MCF 10A (cell line): ENCODE measurements around the gene ST6GALNAC2. TPM values are rescaled to one million over a fixed set of nuclear protein-coding genes. Genes with fewer than 3 reads are reported as not detected.
"Not testable (repeated sequence)": the region's sequence is repeated elsewhere in the genome, so short reads cannot be mapped to it uniquely, and the experiment has no call there.

Experiments used
- BruUV-seq: library from RNA; stranded (reverse); fragments of 400-500 nt; replicated peaks from 2 replicates; lab custom pipeline; 2021; lab: Mats Ljungman, UMichigan
- CTCF ChIA-PET: fragments of 300-600 bp; sonication (Branson Sonifier 250); formaldehyde crosslinking; extraction: SDS; loops from one replicate; lab custom pipeline; 2021; ENCODE audit warnings: antibody characterized with exemption, inconsistent platforms; lab: Yijun Ruan, JAX
- POLR2A ChIA-PET: fragments of 300-600, 350-650 bp; sonication (Branson Sonifier 250); formaldehyde crosslinking; extraction: SDS; loops from one replicate; lab custom pipeline; 2020; ENCODE audit warnings: antibody characterized with exemption, inconsistent platforms; lab: Yijun Ruan, JAX
- DNase-seq: peaks from one replicate; pipeline ENCODE4 v3.0.0-alpha.2; 2018; ENCODE audit not compliant: unreplicated experiment
- H3K27ac Mint-ChIP-seq: one replicate; pipeline ENCODE4 v1.8.0; 2022; ENCODE audit warnings: mild to moderate bottlenecking, low read depth, mixed read lengths; ENCODE audit not compliant: unreplicated experiment
- H3K27me3 Mint-ChIP-seq: one replicate; pipeline ENCODE4 v1.8.0; 2022; ENCODE audit warnings: mixed read lengths; ENCODE audit not compliant: insufficient read depth, unreplicated experiment
- H3K36me3 Mint-ChIP-seq: one replicate; pipeline ENCODE4 v1.8.0; 2022; ENCODE audit warnings: mild to moderate bottlenecking, moderate library complexity, mixed read lengths; ENCODE audit not compliant: insufficient read depth, unreplicated experiment
- H3K4me1 Mint-ChIP-seq: one replicate; pipeline ENCODE4 v1.8.0; 2022; ENCODE audit warnings: mixed read lengths; ENCODE audit not compliant: insufficient read depth, unreplicated experiment
- H3K4me3 Mint-ChIP-seq: one replicate; pipeline ENCODE4 v1.8.0; 2022; ENCODE audit warnings: mild to moderate bottlenecking, moderate library complexity, mixed read lengths; ENCODE audit not compliant: unreplicated experiment
- H3K9me3 Mint-ChIP-seq: one replicate; pipeline ENCODE4 v1.8.0; 2022; ENCODE audit warnings: mixed read lengths; ENCODE audit not compliant: unreplicated experiment
- intact Hi-C: fragments of 100-400 bp; cut with micrococcal nuclease; formaldehyde crosslinking; loops from 2 replicates; pipeline ENCODE4 v1.14.1; 2022
- total RNA-seq: library from RNA; stranded (reverse); gene quantifications from 2 replicates; pipeline ENCODE4 v1.2.3, GENCODE V29; 2022
- TF ChIP-seq, protein P1 (sequence below): fragments of 200-600 bp; IDR thresholded peaks from one replicate; pipeline ENCODE4 v1.8.0; 2022; ENCODE audit warnings: antibody characterized with exemption, mild to moderate bottlenecking; ENCODE audit not compliant: unreplicated experiment

The ST6GALNAC2 gene
- total RNA-seq, 1 experiment from 2014 or later: 7.7 TPM

DNA sequence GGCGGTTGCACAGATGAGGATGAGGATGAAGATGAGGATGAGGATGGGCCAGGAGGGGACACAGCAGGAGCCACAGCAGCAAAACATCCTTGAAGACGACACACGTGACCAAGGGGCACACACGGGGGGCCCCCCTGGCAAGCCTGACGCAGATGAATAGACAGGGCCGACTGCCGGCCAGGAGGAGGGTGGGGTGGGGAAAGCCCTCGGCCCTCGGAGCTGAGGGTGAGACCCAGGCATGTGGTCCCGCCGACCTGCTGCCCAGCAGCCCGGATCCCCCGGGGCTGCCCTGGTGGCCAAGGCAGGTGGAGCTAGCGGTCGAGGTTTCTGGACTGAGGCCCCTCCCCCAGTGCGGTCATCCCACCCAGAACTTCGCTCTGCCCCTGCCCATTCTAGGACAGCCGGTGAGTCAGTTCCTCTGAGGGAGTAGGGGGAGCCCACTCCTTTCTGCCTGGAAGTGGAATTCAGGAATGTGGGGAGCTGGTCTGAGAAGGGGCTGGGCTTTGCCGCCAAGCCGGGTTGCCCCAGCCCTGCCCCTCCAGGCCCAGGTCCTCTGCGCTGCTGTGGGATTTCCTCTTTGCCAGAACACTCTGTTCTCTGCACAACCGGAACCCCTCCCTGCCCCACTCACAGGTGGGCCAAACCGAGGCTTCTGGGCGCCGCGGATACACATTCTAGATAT, 58.1 kb downstream of the ST6GALNAC2 start:
- TF ChIP-seq, protein P1, sequence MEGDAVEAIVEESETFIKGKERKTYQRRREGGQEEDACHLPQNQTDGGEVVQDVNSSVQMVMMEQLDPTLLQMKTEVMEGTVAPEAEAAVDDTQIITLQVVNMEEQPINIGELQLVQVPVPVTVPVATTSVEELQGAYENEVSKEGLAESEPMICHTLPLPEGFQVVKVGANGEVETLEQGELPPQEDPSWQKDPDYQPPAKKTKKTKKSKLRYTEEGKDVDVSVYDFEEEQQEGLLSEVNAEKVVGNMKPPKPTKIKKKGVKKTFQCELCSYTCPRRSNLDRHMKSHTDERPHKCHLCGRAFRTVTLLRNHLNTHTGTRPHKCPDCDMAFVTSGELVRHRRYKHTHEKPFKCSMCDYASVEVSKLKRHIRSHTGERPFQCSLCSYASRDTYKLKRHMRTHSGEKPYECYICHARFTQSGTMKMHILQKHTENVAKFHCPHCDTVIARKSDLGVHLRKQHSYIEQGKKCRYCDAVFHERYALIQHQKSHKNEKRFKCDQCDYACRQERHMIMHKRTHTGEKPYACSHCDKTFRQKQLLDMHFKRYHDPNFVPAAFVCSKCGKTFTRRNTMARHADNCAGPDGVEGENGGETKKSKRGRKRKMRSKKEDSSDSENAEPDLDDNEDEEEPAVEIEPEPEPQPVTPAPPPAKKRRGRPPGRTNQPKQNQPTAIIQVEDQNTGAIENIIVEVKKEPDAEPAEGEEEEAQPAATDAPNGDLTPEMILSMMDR: no peak
- Mint-ChIP-seq H3K27ac (no peak overlapping the region), H3K36me3 (no peaks in the 10 kb centered on the region), H3K27me3 (no peaks in the 10 kb centered on the region), H3K9me3 (no peaks in the 10 kb centered on the region), H3K4me1 (peaks cover 25% of the 10 kb centered on the region), H3K4me3 (no peak overlapping the region)
- intact Hi-C loops: no loop called here
- ChIA-PET CTCF (interaction anchor here (0.6 to 3.8 kb wide), 6 partner anchors 7 to 425 kb away, joined by 3 to 16 read pairs (median 3); no protein-coding TSS in a partner anchor), POLR2A (interaction anchor here (1.2 to 5.0 kb wide), 4 partner anchors 19 to 32 kb away, joined by 5 to 55 read pairs (median 22); partner anchors contain the start of gene RHBDF2)
- no TSS peak for BruUV-seq
- DNase-seq: peak; percentile 89

DNA sequence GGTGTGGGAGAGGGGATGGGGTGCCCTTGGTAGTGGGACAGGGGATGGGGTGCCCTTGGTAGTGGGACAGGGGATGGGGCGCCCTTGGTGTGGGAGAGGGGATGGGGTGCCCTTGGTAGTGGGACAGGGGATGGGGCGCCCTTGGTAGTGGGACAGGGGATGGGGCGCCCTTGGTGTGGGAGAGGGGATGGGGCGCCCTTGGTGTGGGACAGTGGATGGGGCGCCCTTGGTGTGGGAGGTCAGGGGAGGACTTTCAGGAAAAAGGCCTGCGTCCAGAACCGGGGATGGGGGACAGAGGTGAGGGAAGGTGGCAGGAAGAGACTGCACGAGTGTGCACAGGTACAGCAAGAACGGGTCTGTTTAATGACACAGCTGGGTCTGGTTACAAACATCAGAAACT, 58.6 kb downstream of the ST6GALNAC2 start:
- not testable (repeated sequence) for H3K4me3 Mint-ChIP-seq, BruUV-seq
- CTCF ChIA-PET: interaction anchor here (3.8 kb wide), 1 partner anchor 97 kb away, joined by 16 read pairs; no protein-coding TSS in a partner anchor

DNA sequence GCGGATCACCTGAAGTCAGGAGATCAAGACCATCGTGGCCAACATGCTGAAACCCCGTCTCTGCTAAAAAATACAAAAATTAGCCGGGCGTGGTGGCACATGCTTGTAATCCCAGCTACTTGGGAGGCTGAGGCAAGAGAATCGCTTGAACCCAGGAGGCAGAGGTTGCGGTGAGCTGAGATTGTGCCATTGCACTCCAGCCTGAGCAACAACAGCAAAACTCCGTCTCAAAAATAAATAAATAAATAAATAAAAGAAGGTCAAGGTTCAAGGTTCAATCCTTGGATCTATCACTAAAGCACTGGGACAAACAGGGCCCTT, 60.2 kb downstream of the ST6GALNAC2 start:
- not testable (repeated sequence) for BruUV-seq
- CTCF ChIA-PET: interaction anchor here (0.8 to 4.3 kb wide), 6 partner anchors 10 to 189 kb away, joined by 3 to 45 read pairs (median 30); no protein-coding TSS in a partner anchor
- H3K4me1 Mint-ChIP-seq: peaks cover 17% of the 10 kb centered on the region

More for the DNA sequence above, 58.6 kb downstream of the ST6GALNAC2 start:
- peaks cover 21% of the 10 kb centered on the region for H3K4me1 Mint-ChIP-seq
- H3K9me3 Mint-ChIP-seq, H3K27me3 Mint-ChIP-seq, H3K36me3 Mint-ChIP-seq, DNase-seq, intact Hi-C loops, H3K27ac Mint-ChIP-seq: not testable (repeated sequence)
- POLR2A ChIA-PET: interaction anchor here (2.9 to 5.0 kb wide), 2 partner anchors 19 to 33 kb away, joined by 15 to 55 read pairs; no protein-coding TSS in a partner anchor

DNA sequence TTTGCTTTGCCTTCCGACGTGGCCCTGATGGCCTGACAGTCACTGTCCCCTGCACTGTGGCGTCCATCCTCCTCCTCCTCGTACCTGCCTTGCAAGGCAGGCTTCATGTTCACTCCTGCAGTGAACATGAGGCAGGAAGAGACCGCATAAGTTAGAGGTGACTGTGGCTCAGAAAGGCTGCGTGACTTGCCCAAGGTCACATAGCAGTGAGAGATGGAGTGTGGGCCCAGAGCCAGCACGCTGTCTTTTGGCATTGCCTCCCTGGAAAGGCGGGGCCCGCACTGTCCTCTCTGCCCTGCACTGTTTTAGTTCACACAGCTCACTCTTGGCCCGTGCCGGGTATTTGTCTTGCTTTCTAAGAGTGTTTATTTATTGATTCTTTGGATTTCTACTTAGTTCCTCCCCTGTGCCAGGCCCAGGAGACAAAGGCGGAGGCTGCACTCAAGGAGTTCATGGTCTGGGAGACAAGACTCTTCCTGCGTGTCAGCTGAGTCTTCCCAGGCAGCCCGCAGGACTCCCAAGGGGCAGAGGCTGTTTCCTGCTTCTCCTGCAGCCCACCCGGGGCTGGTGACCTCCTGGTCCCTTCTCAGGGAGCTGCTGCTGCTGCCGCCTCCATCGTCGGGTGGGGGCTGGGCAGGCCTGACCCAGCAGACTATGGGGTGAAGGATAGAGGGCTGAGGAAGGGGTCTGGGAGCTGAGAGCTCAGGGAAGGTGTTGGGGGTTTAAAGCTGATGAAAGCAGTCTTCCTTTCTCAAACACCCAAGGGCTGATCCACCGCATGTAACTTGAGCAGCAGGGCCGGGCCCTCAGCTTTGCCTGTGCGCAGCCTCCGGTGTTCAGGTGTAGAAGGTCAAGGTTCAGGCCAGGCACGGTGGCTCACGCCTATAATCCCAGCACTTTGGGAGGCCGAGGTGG, 60.8 kb downstream of the ST6GALNAC2 start:
- TF ChIP-seq, protein P1: no peak
- Mint-ChIP-seq H3K4me1 (peaks cover 12% of the 10 kb centered on the region), H3K4me3 (no peak overlapping the region), H3K36me3 (no peaks in the 10 kb centered on the region), H3K27me3 (peaks cover 10% of the 10 kb centered on the region), H3K9me3 (no peaks in the 10 kb centered on the region), H3K27ac (no peak overlapping the region)
- ChIA-PET CTCF (interaction anchor here (0.6 to 4.3 kb wide), 9 partner anchors 10 to 190 kb away, joined by 3 to 45 read pairs (median 3); no protein-coding TSS in a partner anchor), POLR2A (interaction anchor here (0.7 to 3.7 kb wide), 9 partner anchors 16 to 69 kb away, joined by 3 to 33 read pairs (median 4); partner anchors contain the start of gene ST6GALNAC2)
- peak; percentile 82 for DNase-seq
- intact Hi-C loops: no loop called here
- BruUV-seq: no TSS peak

More for the DNA sequence above, 60.2 kb downstream of the ST6GALNAC2 start:
- intact Hi-C loops, H3K9me3 Mint-ChIP-seq, H3K27ac Mint-ChIP-seq, H3K27me3 Mint-ChIP-seq, H3K36me3 Mint-ChIP-seq, DNase-seq, H3K4me3 Mint-ChIP-seq: not testable (repeated sequence)
- POLR2A ChIA-PET: interaction anchor here (0.7 to 3.7 kb wide), 7 partner anchors 15 to 41 kb away, joined by 3 to 33 read pairs (median 6); no protein-coding TSS in a partner anchor
